Natural killer cell (primary cell): ENCODE results near the gene SELE. TPM values are rescaled to one million over a fixed set of nuclear protein-coding genes. Genes with fewer than 3 reads are reported as not detected.

Experiments used
- ATAC-seq, 3 donors: fragments of 150-1000 bp in 2 of 3; fragments of 200-7000 bp in 1 of 3; cut with Tn5 transposase; 1 replicate in 1 of 3; 2 replicates in 2 of 3; pipeline ENCODE4 v1.10.0; 2021; ENCODE audit warnings: mild to moderate bottlenecking in 2 of 3, moderate library complexity in 2 of 3
- DNase-seq, 2 donors: peaks; one replicate each; pipeline versions ENCODE4 v3.0.0 to v3.0.0-alpha.2; 2013 to 2021; ENCODE audit warnings: mixed read lengths in 1 of 2
- H3K27ac ChIP-seq: one replicate; pipeline ENCODE4 v1.5.1; 2013; ENCODE audit warnings: mild to moderate bottlenecking, low read length
- H3K27me3 ChIP-seq: one replicate; pipeline ENCODE4 v1.6.1; 2013; ENCODE audit warnings: low read length; ENCODE audit not compliant: control insufficient read depth, insufficient read depth
- H3K36me3 ChIP-seq: one replicate; pipeline ENCODE4 v1.6.1; 2013; ENCODE audit warnings: low read length; ENCODE audit not compliant: control insufficient read depth, insufficient read depth
- H3K4me1 ChIP-seq: one replicate; pipeline ENCODE4 v1.6.1; 2013; ENCODE audit warnings: low read length; ENCODE audit not compliant: control insufficient read depth, insufficient read depth
- H3K4me3 ChIP-seq: one replicate; pipeline ENCODE4 v1.5.1; 2013; ENCODE audit warnings: low read length
- H3K9me3 ChIP-seq: one replicate; pipeline ENCODE4 v1.6.1; 2013; ENCODE audit warnings: low read length; ENCODE audit not compliant: control insufficient read depth, insufficient read depth
- H3K27ac Mint-ChIP-seq, 2 donors: one replicate each; pipeline ENCODE4 v1.8.0; 2022; ENCODE audit warnings: mild to moderate bottlenecking in 2 of 2, mixed read lengths in 2 of 2, moderate library complexity in 1 of 2
- H3K27me3 Mint-ChIP-seq, 2 donors: one replicate each; pipeline ENCODE4 v1.8.0; 2022; ENCODE audit warnings: low read depth in 2 of 2, mixed read lengths in 2 of 2
- H3K36me3 Mint-ChIP-seq: one replicate; pipeline ENCODE4 v1.8.0; 2022; ENCODE audit warnings: mixed read lengths
- H3K4me1 Mint-ChIP-seq, 2 donors: one replicate each; pipeline ENCODE4 v1.8.0; 2022; ENCODE audit warnings: mixed read lengths in 2 of 2
- H3K4me3 Mint-ChIP-seq: one replicate; pipeline ENCODE4 v1.8.0; 2022; ENCODE audit warnings: mild to moderate bottlenecking, moderate library complexity, mixed read lengths
- H3K9me3 Mint-ChIP-seq, 2 donors: one replicate each; pipeline ENCODE4 v1.8.0; 2022; ENCODE audit warnings: mixed read lengths in 2 of 2
- CTCF ChIP-seq: fragments of 200-600 bp; IDR thresholded peaks from one replicate; pipeline ENCODE4 v1.8.0; 2022; ENCODE audit warnings: antibody characterized with exemption
- WGBS: methylation state at CpG from one replicate; pipeline ENCODE4 v1.1.7; 2013; ENCODE audit warnings: missing lambda C conversion rate; ENCODE audit not compliant: insufficient coverage; 5-methylcytosine and 5-hydroxymethylcytosine counted together
- intact Hi-C: fragments of 100-400 bp; cut with micrococcal nuclease; formaldehyde crosslinking; loops from one replicate; pipeline ENCODE4 v1.14.2; 2022
- total RNA-seq, 4 donors: library from RNA; stranded (reverse); fragments of 120-200 nt in 1 of 4; gene quantifications; one replicate each; pipeline versions ENCODE4 v1.2.3 to v1.2.4, GENCODE V29; 2013 to 2022

SELE gene
- not detected for total RNA-seq
- total RNA-seq (2013) = 0.09 TPM

- H3K4me3 Mint-ChIP-seq = no peak within 1 kb of the TSS
- H3K27ac Mint-ChIP-seq = no peak within 1 kb of the TSS
- DNase-seq = no peak
- H3K4me1 Mint-ChIP-seq = no peaks in the 10 kb centered on the region
- TF ChIP-seq CTCF = no peak
- no peak within 1 kb of the TSS for H3K27ac ChIP-seq
- H3K4me3 ChIP-seq = no peak within 1 kb of the TSS
- peaks cover 25 to 49% of the 10 kb centered on the region in 2 donors for H3K27me3 Mint-ChIP-seq
- no peaks in the 10 kb centered on the region for H3K4me1 ChIP-seq
- no peaks in the 10 kb centered on the region for H3K36me3 Mint-ChIP-seq
- H3K9me3 Mint-ChIP-seq = no peaks in the 10 kb centered on the region
- intact Hi-C loops = no loop called here
- no peak for ATAC-seq
- no peaks in the 10 kb centered on the region for H3K9me3 ChIP-seq
- no peaks in the 10 kb centered on the region for H3K36me3 ChIP-seq
- WGBS = 87% methylated on average over 6 of the region's 7 CpGs
- H3K27me3 ChIP-seq = no peaks in the 10 kb centered on the region
These were observed at the start of gene SELE for GRCh38 chr1:169733924-169734323. Gene SELE (minus strand): TSS chr1:169734079. CDS start chr1:169733612, 467 bp downstream.

- Mint-ChIP-seq H3K27ac (no peak overlapping the region), H3K27me3 (peaks cover 29 to 56% of the 10 kb centered on the region in 2 donors), H3K36me3 (no peaks in the 10 kb centered on the region), H3K9me3 (no peaks in the 10 kb centered on the region), H3K4me3 (no peak overlapping the region), H3K4me1 (no peaks in the 10 kb centered on the region)
- no peaks in the 10 kb centered on the region for H3K36me3 ChIP-seq
- no peak overlapping the region for H3K27ac ChIP-seq
- H3K4me3 ChIP-seq = no peak overlapping the region
- intact Hi-C loops = no loop called here
- DNase-seq (no peak), ATAC-seq (no peak)
- H3K9me3 ChIP-seq = no peaks in the 10 kb centered on the region
- no peaks in the 10 kb centered on the region for H3K27me3 ChIP-seq
- no peaks in the 10 kb centered on the region for H3K4me1 ChIP-seq
- 86% methylated on average over 3 of the region's 3 CpGs for WGBS
- no peak for TF ChIP-seq CTCF
These were observed 48.7 kb upstream of the SELE start for GRCh38 chr1:169782596-169782995.

- Mint-ChIP-seq H3K4me1 (no peaks in the 10 kb centered on the region), H3K9me3 (no peaks in the 10 kb centered on the region), H3K27ac (no peak overlapping the region), H3K4me3 (no peak overlapping the region), H3K27me3 (peaks cover 17 to 34% of the 10 kb centered on the region in 2 donors), H3K36me3 (no peaks in the 10 kb centered on the region)
- no peak for ATAC-seq
- Histone ChIP-seq H3K9me3 (no peaks in the 10 kb centered on the region), H3K27me3 (no peaks in the 10 kb centered on the region), H3K4me3 (no peak overlapping the region), H3K36me3 (no peaks in the 10 kb centered on the region), H3K4me1 (no peaks in the 10 kb centered on the region), H3K27ac (no peak overlapping the region)
- TF ChIP-seq CTCF = no peak
- intact Hi-C loops = no loop called here
- WGBS = 22% methylated on average over 4 of the region's 4 CpGs
- DNase-seq = no peak
These were observed 46.1 kb upstream of the SELE start for GRCh38 chr1:169779970-169780369.

- H3K27ac ChIP-seq = no peak overlapping the region
- DNase-seq (no peak), ATAC-seq (no peak)
- no peak for TF ChIP-seq CTCF
- H3K27me3 ChIP-seq = no peaks in the 10 kb centered on the region
- H3K4me1 ChIP-seq = no peaks in the 10 kb centered on the region
- Mint-ChIP-seq H3K9me3 (no peaks in the 10 kb centered on the region), H3K36me3 (no peaks in the 10 kb centered on the region), H3K27ac (no peak overlapping the region), H3K27me3 (peaks cover 10 to 26% of the 10 kb centered on the region in 2 donors), H3K4me1 (no peaks in the 10 kb centered on the region), H3K4me3 (no peak overlapping the region)
- H3K4me3 ChIP-seq = no peak overlapping the region
- intact Hi-C loops = no loop called here
- no peaks in the 10 kb centered on the region for H3K9me3 ChIP-seq
- H3K36me3 ChIP-seq = no peaks in the 10 kb centered on the region
These were observed 45.3 kb upstream of the SELE start for GRCh38 chr1:169779150-169779549.
